ENCODE data around the gene SGIP1.

GRCh38 chr1:66585002-66585401 lies 51.0 kb downstream of the SGIP1 start:
- TF ChIP-seq CTCF (IDR thresholded peaks at IDR 0.05) (no peak), POLR2AphosphoS5 (IDR thresholded peaks at IDR 0.05) (no peak), POLR2A (IDR thresholded peaks at IDR 0.05) (no peak)
